Activated CD4-positive, alpha-beta T cell treated with anti-CD3 and anti-CD28 coated beads, Interleukin-2, amount 10 ng/mL, durations not matched to agents 24 days and 14 days (primary cell): ENCODE data around the gene CHD5. TPM values are rescaled to one million over a fixed set of nuclear protein-coding genes. Genes with fewer than 3 reads are reported as not detected.
A peak's percentile ranks its signal among the peaks of the same experiment; 100 is the strongest.

ENCODE experiments used
- DNase-seq: peaks from one replicate; pipeline ENCODE4 v3.0.0; 2022
- H3K27ac Mint-ChIP-seq: one replicate; pipeline ENCODE4 v1.8.0; 2022; ENCODE audit warnings: mild to moderate bottlenecking, mixed read lengths
- H3K27me3 Mint-ChIP-seq: one replicate; pipeline ENCODE4 v1.8.0; 2022; ENCODE audit warnings: mixed read lengths
- H3K36me3 Mint-ChIP-seq: one replicate; pipeline ENCODE4 v1.8.0; 2022; ENCODE audit warnings: low read depth, mild to moderate bottlenecking, mixed read lengths
- H3K4me1 Mint-ChIP-seq: one replicate; pipeline ENCODE4 v1.8.0; 2021; ENCODE audit warnings: mixed read lengths
- H3K4me3 Mint-ChIP-seq: one replicate; pipeline ENCODE4 v1.8.0; 2022; ENCODE audit warnings: mild to moderate bottlenecking, moderate library complexity, mixed read lengths
- H3K9me3 Mint-ChIP-seq: one replicate; pipeline ENCODE4 v1.8.0; 2021; ENCODE audit warnings: mixed read lengths
- intact Hi-C: fragments of 100-400 bp; cut with micrococcal nuclease; formaldehyde crosslinking; loops from one replicate; pipeline ENCODE4 v1.15.1; 2023
- total RNA-seq: library from RNA; stranded (reverse); gene quantifications from 2 replicates; pipeline ENCODE4 v1.2.3, GENCODE V29; 2022

Gene CHD5
- total RNA-seq, 1 donor from 2014 or later, result 0.63 TPM

DNA sequence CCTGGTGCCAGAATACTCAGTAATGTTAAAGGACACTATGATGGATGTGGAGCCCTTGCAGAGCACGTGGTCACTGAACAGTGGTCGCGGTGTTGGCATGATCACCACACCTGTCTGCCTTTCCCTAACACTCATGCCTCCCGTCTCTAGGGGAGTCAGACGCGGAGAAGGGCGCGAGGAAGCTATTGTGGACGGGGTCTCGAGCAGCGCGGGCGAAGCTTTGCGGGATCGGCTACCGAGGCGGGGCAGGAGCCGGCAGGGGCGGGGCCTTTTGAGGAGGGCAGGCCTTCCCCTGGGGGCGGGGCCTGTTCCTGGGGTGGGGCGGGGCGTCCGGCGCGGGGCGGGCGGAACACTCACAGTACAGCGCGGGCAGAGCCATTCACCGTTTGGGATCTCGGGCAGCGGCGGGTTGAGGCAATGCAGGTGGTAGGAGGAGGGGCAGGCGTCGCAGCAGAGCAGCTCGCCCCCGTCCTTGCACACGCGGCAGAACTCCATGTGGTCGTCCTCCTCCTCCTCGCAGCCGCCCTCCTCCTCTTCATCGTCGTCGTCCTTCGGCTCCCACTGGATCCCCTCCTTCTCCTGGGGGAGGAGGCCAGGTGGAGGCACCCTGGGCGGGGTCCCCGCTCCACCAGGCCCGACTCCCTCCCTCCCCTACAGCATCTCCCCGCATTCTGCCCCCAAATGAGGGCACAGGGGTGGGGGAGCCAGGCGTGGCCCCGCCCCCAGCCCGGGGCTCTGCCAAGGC, 31.5 kb downstream of the CHD5 start:
- Mint-ChIP-seq H3K27ac (no peak overlapping the region), H3K4me3 (no peak overlapping the region), H3K9me3 (no peaks in the 10 kb centered on the region), H3K27me3 (peaks cover 2% of the 10 kb centered on the region), H3K4me1 (peaks cover 2% of the 10 kb centered on the region), H3K36me3 (no peaks in the 10 kb centered on the region)
- DNase-seq, result peak; percentile 89
- intact Hi-C loops, result loop anchor here (2.0 kb wide), 1 partner anchor 22 kb away; no protein-coding TSS in a partner anchor

DNA sequence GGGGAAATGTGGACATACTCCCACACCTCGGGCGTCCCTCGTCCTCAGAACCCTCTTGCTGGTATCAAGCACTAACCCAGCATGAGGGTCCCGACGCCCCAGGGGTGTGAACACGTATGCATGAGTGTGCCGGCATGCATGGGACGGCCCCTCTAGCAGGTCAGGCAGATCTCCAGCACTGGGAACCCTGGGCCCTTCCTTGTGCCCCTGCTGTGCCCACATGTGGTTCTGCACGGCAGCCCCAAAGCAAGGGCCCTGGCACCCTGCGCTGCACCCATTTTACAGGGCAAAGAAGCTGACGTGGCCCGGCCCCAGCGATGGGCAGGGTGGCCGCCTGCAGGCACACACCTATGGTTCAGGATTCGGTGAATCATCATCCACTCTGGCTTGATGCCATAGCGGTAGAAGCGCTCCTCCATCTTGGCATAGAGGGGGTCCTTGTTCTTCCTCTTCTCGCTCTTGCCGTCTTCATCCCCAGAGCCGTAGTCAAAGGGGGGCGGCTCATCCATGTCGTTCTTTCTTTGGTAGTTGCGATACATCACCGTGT, 34.2 kb downstream of the CHD5 start:
- H3K27me3 Mint-ChIP-seq, result peaks cover 2% of the 10 kb centered on the region
- no peak overlapping the region for H3K27ac Mint-ChIP-seq
- H3K4me3 Mint-ChIP-seq, result no peak overlapping the region
- H3K36me3 Mint-ChIP-seq, result no peaks in the 10 kb centered on the region
- H3K4me1 Mint-ChIP-seq, result peaks cover 2% of the 10 kb centered on the region
- intact Hi-C loops, result no loop called here
- DNase-seq, result no peak
- no peaks in the 10 kb centered on the region for H3K9me3 Mint-ChIP-seq

DNA sequence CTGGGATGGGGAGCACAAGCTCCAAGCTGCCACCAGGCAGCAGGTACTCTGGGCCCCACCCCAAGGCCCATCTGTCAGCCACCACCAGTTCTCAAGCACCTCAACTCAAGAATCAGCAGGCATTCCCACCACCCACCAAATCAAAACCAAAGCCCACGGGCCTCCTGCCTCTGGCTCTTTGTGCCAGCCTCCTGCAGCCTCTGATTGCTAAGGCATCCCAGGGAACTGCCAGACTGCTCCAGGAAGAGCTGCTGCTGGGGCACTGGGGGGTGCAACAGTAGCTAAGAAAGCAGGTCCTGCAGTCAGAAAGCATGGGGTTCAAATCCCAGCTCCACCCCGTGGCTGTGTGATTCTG, 34.7 kb downstream of the CHD5 start:
- H3K4me3 Mint-ChIP-seq, result no peak overlapping the region
- no peak for DNase-seq
- H3K27me3 Mint-ChIP-seq, result peaks cover 2% of the 10 kb centered on the region
- H3K36me3 Mint-ChIP-seq, result no peaks in the 10 kb centered on the region
- peaks cover 2% of the 10 kb centered on the region for H3K4me1 Mint-ChIP-seq
- H3K27ac Mint-ChIP-seq, result no peak overlapping the region
- intact Hi-C loops, result no loop called here
- H3K9me3 Mint-ChIP-seq, result no peaks in the 10 kb centered on the region

DNA sequence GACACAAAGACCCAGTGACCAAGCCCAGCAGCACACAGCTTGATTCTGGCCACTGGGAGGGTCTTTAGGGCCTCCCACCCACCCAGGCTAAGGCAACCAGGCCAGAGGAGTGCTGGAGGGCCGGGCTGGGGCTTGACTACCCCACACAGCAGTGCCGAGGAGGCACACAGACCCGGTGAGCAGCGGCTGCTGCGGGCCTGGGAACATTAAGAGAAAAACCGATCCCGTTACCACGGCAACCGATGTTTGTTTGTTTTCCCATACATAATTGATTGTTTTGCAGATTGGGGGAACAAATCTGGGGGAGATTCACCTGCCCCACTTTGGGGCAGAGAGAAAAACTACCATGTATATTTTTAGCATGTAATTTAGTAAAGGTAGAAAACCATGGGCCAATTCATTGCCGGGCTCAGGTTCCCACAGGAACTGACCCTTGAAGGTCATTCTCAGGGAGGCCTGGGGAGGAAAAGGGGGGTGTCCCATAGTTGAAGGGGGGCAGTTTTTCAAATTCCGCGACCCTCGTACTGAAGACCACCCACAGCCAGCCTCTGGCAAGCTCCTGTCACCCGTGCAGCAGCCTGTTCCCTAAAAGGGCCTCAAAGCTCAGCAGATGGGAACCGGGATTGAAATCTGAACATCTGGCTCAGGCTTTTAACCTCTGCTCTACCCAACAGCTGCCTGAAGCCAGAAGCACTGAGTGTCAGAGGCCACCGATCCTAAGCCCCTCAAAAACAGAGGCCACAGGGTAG, 35.3 kb downstream of the CHD5 start:
- peaks cover 2% of the 10 kb centered on the region for H3K27me3 Mint-ChIP-seq
- no peak for DNase-seq
- H3K36me3 Mint-ChIP-seq, result no peaks in the 10 kb centered on the region
- H3K27ac Mint-ChIP-seq, result no peak overlapping the region
- no peak overlapping the region for H3K4me3 Mint-ChIP-seq
- intact Hi-C loops, result no loop called here
- H3K4me1 Mint-ChIP-seq, result peaks cover 2% of the 10 kb centered on the region
- no peaks in the 10 kb centered on the region for H3K9me3 Mint-ChIP-seq

DNA sequence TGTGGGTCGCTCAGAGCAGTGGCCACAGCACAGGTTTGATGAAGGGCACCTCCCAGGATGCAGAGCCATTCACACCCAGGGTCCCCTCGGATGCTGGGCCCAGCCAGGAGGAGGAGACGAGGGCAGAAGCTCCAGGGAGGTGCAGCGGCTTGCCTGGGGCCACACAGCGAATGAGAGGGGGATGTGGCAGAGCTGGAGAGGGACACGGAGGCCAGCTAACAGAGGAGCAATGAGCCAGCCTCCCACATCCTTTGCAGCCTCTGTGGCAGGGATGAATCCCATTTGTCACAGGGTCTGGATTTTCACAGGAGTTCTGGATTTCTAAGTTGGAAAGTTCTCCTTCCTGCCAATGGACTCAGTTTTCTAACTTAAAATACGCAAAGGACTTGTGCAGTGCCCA, 35.9 kb downstream of the CHD5 start:
- Mint-ChIP-seq H3K27ac (no peak overlapping the region), H3K9me3 (no peaks in the 10 kb centered on the region), H3K27me3 (peaks cover 2% of the 10 kb centered on the region), H3K4me3 (no peak overlapping the region), H3K4me1 (peaks cover 2% of the 10 kb centered on the region), H3K36me3 (no peaks in the 10 kb centered on the region)
- intact Hi-C loops, result no loop called here
- no peak for DNase-seq

DNA sequence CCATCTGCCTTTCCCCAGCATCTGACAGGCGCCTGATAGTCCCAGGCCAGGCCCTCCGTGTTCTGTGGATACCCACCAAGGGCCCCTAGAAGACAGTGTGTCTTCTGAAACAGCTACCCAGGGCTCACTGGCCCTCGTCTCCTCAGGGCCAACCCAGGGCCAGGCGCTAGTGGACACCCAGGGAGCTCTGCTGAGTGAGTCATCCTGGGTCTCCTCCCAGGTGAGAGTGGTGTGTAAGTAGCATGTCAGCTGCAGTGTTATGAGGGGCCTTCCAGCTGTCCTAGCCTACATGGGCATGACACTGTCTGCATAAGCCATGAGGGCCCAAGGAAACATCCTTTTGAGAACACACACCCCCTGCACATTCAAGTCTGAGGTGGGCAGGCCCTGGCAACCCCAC, 36.7 kb downstream of the CHD5 start:
- no peak overlapping the region for H3K27ac Mint-ChIP-seq
- no peak for DNase-seq
- H3K27me3 Mint-ChIP-seq, result peaks cover 2% of the 10 kb centered on the region
- no peak overlapping the region for H3K4me3 Mint-ChIP-seq
- H3K4me1 Mint-ChIP-seq, result peaks cover 1% of the 10 kb centered on the region
- intact Hi-C loops, result no loop called here
- no peaks in the 10 kb centered on the region for H3K9me3 Mint-ChIP-seq
- no peaks in the 10 kb centered on the region for H3K36me3 Mint-ChIP-seq

DNA sequence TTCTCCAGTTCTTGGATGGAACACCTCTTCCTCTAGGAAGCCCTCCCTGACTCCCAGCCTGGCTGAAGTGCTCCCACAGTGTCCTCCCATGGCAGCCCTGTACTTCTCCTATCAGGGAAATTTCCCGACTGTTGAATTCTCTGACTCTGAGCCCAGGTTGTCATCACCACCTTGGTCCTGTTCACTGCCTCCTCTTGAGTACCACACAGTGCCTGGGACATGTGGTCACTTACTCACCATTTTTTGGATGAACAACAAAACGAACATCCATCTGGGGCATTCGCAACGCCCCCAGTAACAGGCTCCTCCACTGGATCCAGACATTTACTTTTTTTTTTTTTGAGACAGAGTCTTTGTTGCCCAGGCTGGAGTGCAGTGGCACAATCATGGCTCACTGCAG, 37.4 kb downstream of the CHD5 start:
- Mint-ChIP-seq H3K27me3 (no peaks in the 10 kb centered on the region), H3K27ac (no peak overlapping the region), H3K9me3 (no peaks in the 10 kb centered on the region), H3K4me1 (no peaks in the 10 kb centered on the region), H3K36me3 (no peaks in the 10 kb centered on the region), H3K4me3 (no peak overlapping the region)
- intact Hi-C loops, result no loop called here
- DNase-seq, result no peak

DNA sequence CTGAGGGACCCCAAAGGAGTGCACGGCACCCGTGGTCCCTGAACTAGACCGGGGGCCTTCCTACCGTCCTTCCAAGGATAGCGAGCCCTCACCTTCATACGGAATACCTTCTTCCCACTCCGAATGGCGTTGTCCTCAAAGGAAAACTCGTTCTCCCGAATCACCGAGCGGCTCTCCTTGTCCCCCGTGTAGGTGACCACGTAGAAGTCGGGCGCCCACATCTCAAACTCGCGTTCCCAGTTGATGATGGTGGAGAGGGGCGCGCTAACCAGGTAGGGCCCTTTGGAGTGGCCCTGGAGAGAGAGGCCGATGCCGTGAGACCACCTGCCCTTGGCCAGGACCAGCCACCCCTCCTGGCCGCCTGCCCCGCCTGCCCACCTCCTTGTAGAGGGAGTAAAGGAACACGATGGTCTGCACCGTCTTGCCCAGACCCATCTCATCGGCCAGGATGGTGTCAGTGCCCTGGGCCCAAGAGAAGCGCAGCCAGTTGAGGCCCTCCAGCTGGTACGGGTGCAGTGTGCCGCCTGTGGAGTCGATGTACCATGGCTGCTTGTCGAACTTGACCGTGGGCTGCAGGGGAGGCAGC, 38.0 kb downstream of the CHD5 start:
- Mint-ChIP-seq H3K27me3 (peaks cover 2% of the 10 kb centered on the region), H3K4me1 (no peaks in the 10 kb centered on the region), H3K36me3 (no peaks in the 10 kb centered on the region), H3K9me3 (no peaks in the 10 kb centered on the region), H3K27ac (no peak overlapping the region), H3K4me3 (no peak overlapping the region)
- no peak for DNase-seq
- intact Hi-C loops, result no loop called here

DNA sequence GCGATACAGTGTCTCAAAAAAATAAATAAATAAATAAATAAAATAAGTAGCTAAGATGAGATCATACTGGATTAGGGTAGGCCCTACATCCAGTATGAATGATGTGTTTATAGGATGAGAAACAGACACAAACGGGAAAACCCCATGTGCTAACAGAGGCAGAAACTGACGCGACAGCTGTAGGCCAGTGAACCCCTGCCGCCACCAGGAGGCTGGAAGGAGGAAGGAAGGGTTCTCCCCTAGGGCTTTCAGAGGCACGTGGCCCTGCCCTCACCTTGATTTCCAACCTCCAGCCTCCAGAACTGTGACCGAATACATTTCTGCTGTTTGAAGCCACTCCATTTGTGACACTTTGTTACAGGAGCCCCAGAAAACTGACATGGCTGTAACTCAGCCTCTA, 38.5 kb downstream of the CHD5 start:
- Mint-ChIP-seq H3K4me3 (no peak overlapping the region), H3K36me3 (no peaks in the 10 kb centered on the region), H3K9me3 (no peaks in the 10 kb centered on the region), H3K4me1 (no peaks in the 10 kb centered on the region), H3K27me3 (peaks cover 2% of the 10 kb centered on the region), H3K27ac (no peak overlapping the region)
- peak; percentile 74 for DNase-seq
- intact Hi-C loops, result no loop called here

DNA sequence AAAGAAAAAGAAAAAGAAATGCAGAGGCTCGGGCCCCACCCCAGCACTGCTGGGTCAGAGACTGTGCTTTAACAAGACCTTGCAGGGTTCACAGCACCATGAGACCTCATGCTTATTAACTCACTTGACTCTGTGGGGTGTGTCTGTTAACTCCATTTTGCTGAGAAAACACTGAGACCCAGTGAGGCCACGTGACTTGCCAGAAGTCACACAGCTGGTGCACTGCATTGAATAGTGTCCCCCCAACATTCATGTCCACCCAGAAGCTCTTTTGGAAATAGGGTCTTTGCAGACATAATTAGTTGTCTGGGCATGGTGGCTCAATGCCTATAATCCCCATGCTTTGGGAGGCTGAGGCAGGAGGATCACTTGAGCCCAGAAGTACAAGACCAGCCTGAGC, 39.7 kb downstream of the CHD5 start:
- Mint-ChIP-seq H3K27me3 (peaks cover 2% of the 10 kb centered on the region), H3K27ac (no peak overlapping the region), H3K9me3 (no peaks in the 10 kb centered on the region), H3K36me3 (no peaks in the 10 kb centered on the region), H3K4me3 (no peak overlapping the region), H3K4me1 (no peaks in the 10 kb centered on the region)
- DNase-seq, result no peak
- intact Hi-C loops, result no loop called here

DNA sequence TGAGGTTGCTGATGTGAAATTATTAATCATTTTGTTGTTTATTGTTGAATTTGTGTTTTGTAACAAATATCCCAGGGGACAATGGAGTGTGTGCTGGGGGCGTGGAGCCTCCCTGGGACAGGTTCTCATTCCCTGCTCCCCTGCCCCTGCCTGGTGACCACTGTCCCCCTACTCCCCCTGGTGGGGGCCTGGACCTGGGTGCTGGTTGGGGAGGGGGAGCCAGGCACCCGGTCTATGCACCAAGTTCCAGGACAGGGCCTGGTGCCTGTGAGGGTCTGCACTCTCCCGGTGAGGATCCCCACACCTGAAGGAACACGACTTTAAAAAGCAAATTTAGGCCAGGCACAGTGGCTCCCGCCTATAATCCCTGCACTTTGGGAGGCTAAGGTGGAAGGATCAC, 42.4 kb downstream of the CHD5 start:
- no peak for DNase-seq
- Mint-ChIP-seq H3K4me3 (no peak overlapping the region), H3K9me3 (no peaks in the 10 kb centered on the region), H3K27ac (no peak overlapping the region), H3K36me3 (no peaks in the 10 kb centered on the region), H3K4me1 (no peaks in the 10 kb centered on the region), H3K27me3 (peaks cover 2% of the 10 kb centered on the region)
- intact Hi-C loops, result no loop called here

DNA sequence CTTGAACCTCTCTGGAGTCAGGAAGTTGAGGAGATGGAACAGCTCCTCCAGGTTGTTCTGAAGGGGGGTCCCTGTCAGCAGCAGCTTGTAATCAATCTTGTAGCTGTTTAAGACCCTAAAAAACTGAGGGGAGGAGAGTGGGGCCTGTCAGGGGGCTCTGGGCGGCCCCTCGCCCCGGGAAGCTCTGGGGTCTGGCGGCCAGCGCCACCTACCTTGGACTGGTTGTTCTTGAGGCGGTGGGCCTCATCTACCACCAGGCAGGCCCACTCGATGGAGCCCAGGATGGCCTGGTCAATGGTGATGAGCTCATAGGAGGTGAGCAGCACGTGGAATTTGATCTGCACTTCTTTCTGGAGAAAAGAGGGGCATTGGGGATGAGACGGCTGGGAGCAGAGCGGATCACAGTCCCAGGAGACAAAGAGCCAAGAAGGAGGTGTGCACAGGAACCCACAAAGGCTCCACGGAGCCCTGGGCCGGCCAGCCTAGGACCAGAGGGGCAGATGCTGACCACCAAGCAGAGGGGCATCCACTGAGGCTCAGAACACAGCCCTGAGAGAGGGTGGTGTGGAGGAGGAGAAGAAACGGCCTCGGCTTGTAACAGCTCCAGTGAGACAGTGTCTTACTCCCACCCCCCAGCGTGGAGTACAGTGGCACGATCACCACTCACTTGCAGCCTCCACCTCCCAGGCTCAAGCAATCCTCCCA, 43.5 kb downstream of the CHD5 start:
- H3K27ac Mint-ChIP-seq, result no peak overlapping the region
- DNase-seq, result no peak
- no peak overlapping the region for H3K4me3 Mint-ChIP-seq
- H3K36me3 Mint-ChIP-seq, result no peaks in the 10 kb centered on the region
- H3K4me1 Mint-ChIP-seq, result no peaks in the 10 kb centered on the region
- H3K27me3 Mint-ChIP-seq, result peaks cover 2% of the 10 kb centered on the region
- intact Hi-C loops, result no loop called here
- no peaks in the 10 kb centered on the region for H3K9me3 Mint-ChIP-seq

DNA sequence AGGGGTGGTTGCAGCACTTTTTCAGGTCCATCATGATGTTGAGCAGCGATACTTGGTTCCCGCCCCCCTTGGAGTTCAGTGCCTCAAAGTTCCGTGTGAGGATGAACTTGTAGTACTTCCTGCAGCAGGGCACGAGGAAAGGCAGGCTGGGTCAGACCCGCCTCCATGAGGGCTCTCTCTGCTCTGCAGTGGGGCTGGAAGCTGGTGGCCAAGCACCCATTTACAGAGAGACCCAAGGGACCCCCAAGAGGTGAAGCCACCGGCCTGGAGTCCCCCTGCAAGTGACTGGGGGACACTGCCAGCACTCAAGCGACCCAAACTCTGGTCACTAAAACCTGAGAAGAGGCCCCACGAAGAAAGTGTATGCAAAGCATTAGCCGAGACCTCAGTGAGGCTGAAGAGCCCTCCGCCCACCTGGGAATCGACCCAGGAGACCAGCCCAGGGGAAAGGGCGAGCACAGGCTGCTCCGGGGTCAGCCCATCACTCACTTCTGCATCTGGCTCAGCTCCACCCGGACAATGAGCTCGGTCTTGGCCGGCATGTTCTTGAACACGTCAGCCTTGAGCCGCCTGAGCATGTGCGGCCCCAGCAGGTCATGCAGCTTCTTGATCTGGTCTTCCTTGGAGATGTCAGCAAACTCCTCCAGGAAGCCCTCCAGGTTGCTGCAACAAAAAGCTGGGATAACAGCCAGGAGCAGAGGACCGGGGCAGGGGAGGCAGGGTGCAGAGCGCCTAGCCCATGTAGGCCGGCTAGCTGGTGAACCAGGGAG, 45.2 kb downstream of the CHD5 start:
- DNase-seq, result no peak
- Mint-ChIP-seq H3K4me3 (no peak overlapping the region), H3K27me3 (peaks cover 2% of the 10 kb centered on the region), H3K36me3 (no peaks in the 10 kb centered on the region), H3K4me1 (no peaks in the 10 kb centered on the region), H3K9me3 (no peaks in the 10 kb centered on the region), H3K27ac (no peak overlapping the region)
- intact Hi-C loops, result no loop called here
